MM.1S (cell line): ENCODE measurements around the gene CDH2.

Experiments
- DNase-seq: peaks from one replicate; pipeline ENCODE4 v3.0.0-alpha.2; 2015
- H2AFZ ChIP-seq: fragments of 300-600 bp; sonication (generic); 2 replicates; pipeline ENCODE4 v1.6.0; 2016; ENCODE audit warnings: antibody characterized with exemption, low read length
- H3F3A ChIP-seq: fragments of 300-600 bp; sonication (generic); 2 replicates; pipeline ENCODE4 v1.6.1; 2016; ENCODE audit warnings: mild to moderate bottlenecking, antibody characterized with exemption, low read length, moderate library complexity, mixed read lengths; ENCODE audit not compliant: insufficient read depth
- H3K27ac ChIP-seq: fragments of 300-600 bp; sonication (generic); 2 replicates; pipeline ENCODE4 v1.5.1; 2016; ENCODE audit warnings: mild to moderate bottlenecking, low read length
- H3K27me3 ChIP-seq: fragments of 300-600 bp; sonication (generic); replicated peaks from 2 replicates; pipeline ENCODE4 v1.6.0; 2016; ENCODE audit warnings: low read length; ENCODE audit not compliant: insufficient read depth
- H3K36me3 ChIP-seq: fragments of 300-600 bp; sonication (generic); replicated peaks from 2 replicates; pipeline ENCODE4 v1.6.1; 2016; ENCODE audit warnings: mild to moderate bottlenecking, low read length, mixed read lengths; ENCODE audit not compliant: insufficient read depth
- H3K4me1 ChIP-seq: fragments of 300-600 bp; sonication (generic); 2 replicates; pipeline ENCODE4 v1.6.1; 2016; ENCODE audit warnings: low read length, mixed read lengths
- H3K4me2 ChIP-seq: fragments of 300-600 bp; sonication (generic); 2 replicates; pipeline ENCODE4 v1.6.0; 2016; ENCODE audit warnings: low read depth, low read length
- H3K4me3 ChIP-seq: fragments of 300-600 bp; sonication (generic); 2 replicates; pipeline ENCODE4 v1.5.1; 2016; ENCODE audit warnings: low read length, mixed read lengths
- H3K79me2 ChIP-seq: fragments of 300-600 bp; sonication (generic); 2 replicates; pipeline ENCODE4 v1.6.1; 2016; ENCODE audit warnings: mixed run types, low read length, mixed read lengths
- H3K9ac ChIP-seq: fragments of 300-600 bp; sonication (generic); 2 replicates; pipeline ENCODE4 v1.6.1; 2016; ENCODE audit warnings: low read length, mixed read lengths
- H3K9me2 ChIP-seq: fragments of 300-600 bp; sonication (generic); replicated peaks from 2 replicates; pipeline ENCODE4 v1.6.1; 2016; ENCODE audit warnings: mild to moderate bottlenecking, low read length, mixed read lengths; ENCODE audit not compliant: insufficient read depth
- H3K9me3 ChIP-seq: fragments of 300-600 bp; sonication (generic); replicated peaks from 2 replicates; pipeline ENCODE4 v1.6.1; 2016; ENCODE audit warnings: mild to moderate bottlenecking, low read length, mixed read lengths; ENCODE audit not compliant: insufficient read depth
- H4K20me1 ChIP-seq: fragments of 300-600 bp; sonication (generic); 2 replicates; pipeline ENCODE4 v1.6.1; 2016; ENCODE audit warnings: mild to moderate bottlenecking, low read length, moderate library complexity, mixed read lengths; ENCODE audit not compliant: insufficient read depth
- EZH2 ChIP-seq: fragments of 300-600 bp; sonication (generic); optimal IDR thresholded peaks from 2 replicates; pipeline ENCODE3; 2017; ENCODE audit warnings: low read depth, mild to moderate bottlenecking, antibody characterized with exemption, low read length, mixed read lengths
- EZH2phosphoT487 ChIP-seq: fragments of 300-600 bp; sonication (generic); IDR thresholded peaks from 2 replicates; pipeline ENCODE4 v1.6.1; 2018; ENCODE audit warnings: antibody characterized with exemption, low read length
- TF ChIP-seq, protein P1 (sequence below): fragments of 300-600 bp; sonication (generic); IDR thresholded peaks from 2 replicates; pipeline ENCODE4 v1.5.1; 2016; ENCODE audit warnings: antibody characterized with exemption, low read length, mixed read lengths

Gene CDH2

GRCh38 chr18:28138816-28139215, 38.1 kb downstream of the CDH2 start:
- H3K9ac ChIP-seq, result no peak overlapping the region
- H3K9me3 ChIP-seq, result no peaks in the 10 kb centered on the region
- H3K36me3 ChIP-seq, result no peaks in the 10 kb centered on the region
- no peaks in the 10 kb centered on the region for H4K20me1 ChIP-seq
- no peak overlapping the region for H3K4me2 ChIP-seq
- no peak overlapping the region for H3K27ac ChIP-seq
- H3K27me3 ChIP-seq, result no peaks in the 10 kb centered on the region
- TF ChIP-seq EZH2 (no peak), EZH2phosphoT487 (no peak)
- TF ChIP-seq, protein P1, sequence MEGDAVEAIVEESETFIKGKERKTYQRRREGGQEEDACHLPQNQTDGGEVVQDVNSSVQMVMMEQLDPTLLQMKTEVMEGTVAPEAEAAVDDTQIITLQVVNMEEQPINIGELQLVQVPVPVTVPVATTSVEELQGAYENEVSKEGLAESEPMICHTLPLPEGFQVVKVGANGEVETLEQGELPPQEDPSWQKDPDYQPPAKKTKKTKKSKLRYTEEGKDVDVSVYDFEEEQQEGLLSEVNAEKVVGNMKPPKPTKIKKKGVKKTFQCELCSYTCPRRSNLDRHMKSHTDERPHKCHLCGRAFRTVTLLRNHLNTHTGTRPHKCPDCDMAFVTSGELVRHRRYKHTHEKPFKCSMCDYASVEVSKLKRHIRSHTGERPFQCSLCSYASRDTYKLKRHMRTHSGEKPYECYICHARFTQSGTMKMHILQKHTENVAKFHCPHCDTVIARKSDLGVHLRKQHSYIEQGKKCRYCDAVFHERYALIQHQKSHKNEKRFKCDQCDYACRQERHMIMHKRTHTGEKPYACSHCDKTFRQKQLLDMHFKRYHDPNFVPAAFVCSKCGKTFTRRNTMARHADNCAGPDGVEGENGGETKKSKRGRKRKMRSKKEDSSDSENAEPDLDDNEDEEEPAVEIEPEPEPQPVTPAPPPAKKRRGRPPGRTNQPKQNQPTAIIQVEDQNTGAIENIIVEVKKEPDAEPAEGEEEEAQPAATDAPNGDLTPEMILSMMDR, result no peak
- H3K4me3 ChIP-seq, result no peak overlapping the region
- peaks cover 29% of the 10 kb centered on the region for H3K4me1 ChIP-seq
- 0 out of 2 replicates have a peak, but pooled peaks cover 5% of the 10 kb centered on the region for H3F3A ChIP-seq
- no peaks in the 10 kb centered on the region for H3K79me2 ChIP-seq
- no peaks in the 10 kb centered on the region for H3K9me2 ChIP-seq
- no peak overlapping the region for H2AFZ ChIP-seq
- no peak for DNase-seq

- peak; percentile 67 for DNase-seq
- no peaks in the 10 kb centered on the region for H3K9me2 ChIP-seq
These were observed 40.9 kb downstream of the CDH2 start for GRCh38 chr18:28136071-28136470.

DNA sequence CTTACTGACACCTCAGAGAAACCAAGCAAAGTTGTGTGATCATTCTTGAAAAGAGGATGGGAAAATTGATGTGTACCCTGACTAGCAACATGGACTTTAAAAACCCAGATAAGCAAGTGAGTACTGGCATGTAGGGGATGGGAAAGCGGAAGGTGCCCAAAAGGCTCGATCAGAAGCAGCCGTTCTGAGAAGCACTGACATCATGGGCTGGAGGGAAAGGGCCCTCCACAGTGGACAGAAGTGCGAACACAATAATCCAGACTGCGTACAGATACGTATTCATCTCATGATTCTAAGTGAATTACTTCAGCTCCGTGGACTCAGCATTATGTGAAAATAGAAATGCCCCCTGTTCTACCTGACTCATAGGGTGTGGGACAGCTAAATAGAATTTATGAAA, 42.2 kb downstream of the CDH2 start:
- Histone ChIP-seq H3K9me2 (no peaks in the 10 kb centered on the region), H2AFZ (no peak overlapping the region), H3F3A (0 out of 2 replicates have a peak, but pooled peaks cover 5% of the 10 kb centered on the region), H3K36me3 (no peaks in the 10 kb centered on the region), H3K9ac (no peak overlapping the region), H3K27me3 (no peaks in the 10 kb centered on the region), H3K79me2 (no peaks in the 10 kb centered on the region), H3K4me1 (peaks cover 29% of the 10 kb centered on the region), H3K27ac (no peak overlapping the region), H3K9me3 (no peaks in the 10 kb centered on the region), H4K20me1 (no peaks in the 10 kb centered on the region), H3K4me2 (no peak overlapping the region), H3K4me3 (no peak overlapping the region)
- TF ChIP-seq EZH2phosphoT487 (no peak), EZH2 (no peak)
- TF ChIP-seq, protein P1, result no peak
- no peak for DNase-seq

More at GRCh38 chr18:28136071-28136470, 40.9 kb downstream of the CDH2 start:
- no peaks in the 10 kb centered on the region for H4K20me1 ChIP-seq
- no peaks in the 10 kb centered on the region for H3K9me3 ChIP-seq
- peaks cover 29% of the 10 kb centered on the region for H3K4me1 ChIP-seq
- H3K79me2 ChIP-seq, result no peaks in the 10 kb centered on the region
- TF ChIP-seq EZH2phosphoT487, result no peak
- TF ChIP-seq, protein P1, result no peak
- no peak for TF ChIP-seq EZH2
- no peaks in the 10 kb centered on the region for H3K27me3 ChIP-seq
- no peak overlapping the region for H3K9ac ChIP-seq
- peak overlapping the region; percentile 59; the same call in 1 of the 2 replicates for H3K27ac ChIP-seq
- peak overlapping the region; percentile 81 for H3K4me2 ChIP-seq
- H3F3A ChIP-seq, result 0 out of 2 replicates have a peak, but pooled peaks cover 5% of the 10 kb centered on the region
- no peak overlapping the region for H2AFZ ChIP-seq
- no peaks in the 10 kb centered on the region for H3K36me3 ChIP-seq
- H3K4me3 ChIP-seq, result peak overlapping the region; percentile 15; the same call in 1 of the 2 replicates
